Urinary bladder (tissue), 4 donors: ENCODE data around the gene URGCP. TPM values are rescaled to one million over a fixed set of nuclear protein-coding genes. Genes with fewer than 3 reads are reported as not detected.
"Not testable (repeated sequence)": the region's sequence is repeated elsewhere in the genome, so short reads cannot be mapped to it uniquely, and the experiment has no call there.

Source experiments
- DNase-seq: peaks from one replicate; pipeline ENCODE4 v3.0.0-alpha.2; 2015; ENCODE audit errors: extremely low spot score
- H3K27ac ChIP-seq: one replicate; pipeline ENCODE4 v1.5.1; 2013; ENCODE audit warnings: low read depth, mild to moderate bottlenecking, moderate library complexity
- H3K36me3 ChIP-seq: one replicate; pipeline ENCODE4 v1.6.1; 2013; ENCODE audit warnings: mild to moderate bottlenecking, moderate library complexity; ENCODE audit not compliant: insufficient read depth
- H3K4me1 ChIP-seq: one replicate; pipeline ENCODE4 v1.6.1; 2013; ENCODE audit warnings: mild to moderate bottlenecking, moderate library complexity; ENCODE audit not compliant: insufficient read depth
- H3K4me3 ChIP-seq: one replicate; pipeline ENCODE4 v1.5.1; 2013; ENCODE audit warnings: low read depth, low read length
- WGBS: extraction: QIAGEN DNeasy Blood & Tissue Kit; methylation state at CpG from one replicate; pipeline ENCODE4 v1.1.7; 2013; 5-methylcytosine and 5-hydroxymethylcytosine counted together
- polyA plus RNA-seq: library from polyadenylated mRNA; stranded (reverse); fragments of 200-250 nt; gene quantifications from one replicate; pipeline ENCODE4 v1.2.3, GENCODE V29; 2013
- small RNA-seq: library from RNA; depleted of rRNA; stranded (forward); fragments of <200 nt; gene quantifications from one replicate; pipeline ENCODE3, GENCODE V24; 2014
- total RNA-seq: library from RNA; depleted of rRNA; stranded (reverse); fragments of >200 nt; gene quantifications from one replicate; pipeline ENCODE4 v1.2.3, GENCODE V29; 2014
- donor health status: healthy with polysubstance abuse.
- donor health status: healthy.

The URGCP gene
- total and polyA plus RNA-seq, 2 donors: 24.1 to 26.2 TPM

GRCh38 chr7:43850348-43851116 is 55.9 kb downstream of the URGCP start:
- 92% methylated on average over 5 of the region's 5 CpGs for WGBS
- Histone ChIP-seq H3K36me3 (no peaks in the 10 kb centered on the region), H3K4me1 (no peaks in the 10 kb centered on the region), H3K27ac (no peak overlapping the region), H3K4me3 (no peak overlapping the region)
- no peak for DNase-seq

GRCh38 chr7:43849047-43849446 is 57.3 kb downstream of the URGCP start:
- no peak for DNase-seq
- Histone ChIP-seq H3K4me3 (no peak overlapping the region), H3K27ac (no peak overlapping the region), H3K36me3 (no peaks in the 10 kb centered on the region), H3K4me1 (no peaks in the 10 kb centered on the region)
- 59% methylated on average over 2 of the region's 2 CpGs for WGBS

- no peak for DNase-seq
- no peak overlapping the region for H3K4me3 ChIP-seq
- WGBS: 45% methylated on average over 4 of the region's 4 CpGs
- no peaks in the 10 kb centered on the region for H3K36me3 ChIP-seq
- H3K4me1 ChIP-seq: no peaks in the 10 kb centered on the region
- H3K27ac ChIP-seq: no peak overlapping the region
Observed at GRCh38 chr7:43847496-43847895, 58.9 kb downstream of the URGCP start.

- no peaks in the 10 kb centered on the region for H3K4me1 ChIP-seq
- WGBS: 80% methylated on average over 2 of the region's 2 CpGs
- no peaks in the 10 kb centered on the region for H3K36me3 ChIP-seq
- no peak overlapping the region for H3K27ac ChIP-seq
- no peak for DNase-seq
- no peak overlapping the region for H3K4me3 ChIP-seq
Observed at GRCh38 chr7:43844662-43845061, 61.7 kb downstream of the URGCP start.

GRCh38 chr7:43844257-43844656 is 62.1 kb downstream of the URGCP start:
- WGBS: 93% methylated on average over 2 of the region's 2 CpGs
- DNase-seq: no peak

GRCh38 chr7:43843296-43843695 is 63.1 kb downstream of the URGCP start:
- DNase-seq: no peak
- Histone ChIP-seq H3K27ac (no peak overlapping the region), H3K4me1 (no peaks in the 10 kb centered on the region), H3K4me3 (no peak overlapping the region), H3K36me3 (no peaks in the 10 kb centered on the region)
- 90% methylated on average over 4 of the region's 4 CpGs for WGBS

More at GRCh38 chr7:43844257-43844656, 62.1 kb downstream of the URGCP start:
- Histone ChIP-seq H3K27ac (no peak overlapping the region), H3K4me1 (no peaks in the 10 kb centered on the region), H3K36me3 (no peaks in the 10 kb centered on the region), H3K4me3 (no peak overlapping the region)

GRCh38 chr7:43838201-43838658 is 68.2 kb downstream of the URGCP start:
- H3K27ac ChIP-seq: no peak overlapping the region
- no peaks in the 10 kb centered on the region for H3K4me1 ChIP-seq
- 85% methylated on average over 9 of the region's 9 CpGs for WGBS
- H3K4me3 ChIP-seq: no peak overlapping the region
- DNase-seq: no peak
- H3K36me3 ChIP-seq: no peaks in the 10 kb centered on the region

GRCh38 chr7:43834463-43835251 is 71.7 kb downstream of the URGCP start:
- no peak overlapping the region for H3K27ac ChIP-seq
- no peak overlapping the region for H3K4me3 ChIP-seq
- 78% methylated on average over 8 of the region's 8 CpGs for WGBS
- DNase-seq: no peak
- no peaks in the 10 kb centered on the region for H3K36me3 ChIP-seq
- no peaks in the 10 kb centered on the region for H3K4me1 ChIP-seq

- not testable (repeated sequence) for DNase-seq, H3K4me3 ChIP-seq, H3K27ac ChIP-seq
Observed at GRCh38 chr7:43830917-43831316, 75.5 kb downstream of the URGCP start.

More at GRCh38 chr7:43830917-43831316, 75.5 kb downstream of the URGCP start:
- H3K4me1 ChIP-seq, H3K36me3 ChIP-seq: not testable (repeated sequence)

Small RNA genes lying within 50 kb of the gene (small RNA-seq; reads per million reads assigned to genes)
- gene MRPS24: 0.21 reads per million

Other genes starting within 250 kb of the URGCP start
- 75.0 TPM for gene COA1, start 177.1 kb downstream of the URGCP start, total RNA-seq
- gene COA1, start 177.1 kb downstream of the URGCP start, polyA plus RNA-seq: 28.2 TPM
- gene BLVRA, start 147.9 kb downstream of the URGCP start, total RNA-seq: 16.2 TPM
- gene BLVRA, start 147.9 kb downstream of the URGCP start, polyA plus RNA-seq: 60.2 TPM
- 29.9 TPM for gene MRPS24, start 37.1 kb downstream of the URGCP start, total RNA-seq
- 125 TPM for gene MRPS24, start 37.1 kb downstream of the URGCP start, polyA plus RNA-seq
- 12.7 TPM for gene UBE2D4, start 19.8 kb upstream of the URGCP start, total RNA-seq
- gene UBE2D4, start 19.8 kb upstream of the URGCP start, polyA plus RNA-seq: 23.5 TPM
- not detected for gene SPDYE1, start 91.3 kb upstream of the URGCP start, total RNA-seq
- not detected for gene SPDYE1, start 91.3 kb upstream of the URGCP start, polyA plus RNA-seq
- 56.0 TPM for gene DBNL, start 138.1 kb upstream of the URGCP start, total RNA-seq
- 111 TPM for gene DBNL, start 138.1 kb upstream of the URGCP start, polyA plus RNA-seq
- gene PGAM2, start 159.0 kb upstream of the URGCP start, total RNA-seq: 3.1 TPM
- 0.71 TPM for gene PGAM2, start 159.0 kb upstream of the URGCP start, polyA plus RNA-seq
- 10.2 TPM for gene POLM, start 175.9 kb upstream of the URGCP start, total RNA-seq
- gene POLM, start 175.9 kb upstream of the URGCP start, polyA plus RNA-seq: 22.2 TPM
- gene AEBP1, start 197.7 kb upstream of the URGCP start, total RNA-seq: 57.2 TPM
- 247 TPM for gene AEBP1, start 197.7 kb upstream of the URGCP start, polyA plus RNA-seq
- gene POLD2, start 217.0 kb upstream of the URGCP start, total RNA-seq: 37.5 TPM
- 73.5 TPM for gene POLD2, start 217.0 kb upstream of the URGCP start, polyA plus RNA-seq
- 2.7 TPM for gene MYL7, start 234.7 kb upstream of the URGCP start, total RNA-seq
- 1.9 TPM for gene MYL7, start 234.7 kb upstream of the URGCP start, polyA plus RNA-seq